IPS-11a (cell line): ENCODE measurements around the gene HMGB1.

ENCODE experiments used
- H3K4me3 ChIP-seq: one replicate; pipeline ENCODE4 v1.5.1; 2013; ENCODE audit warnings: low read depth, low read length, control low read depth

The HMGB1 gene

DNA sequence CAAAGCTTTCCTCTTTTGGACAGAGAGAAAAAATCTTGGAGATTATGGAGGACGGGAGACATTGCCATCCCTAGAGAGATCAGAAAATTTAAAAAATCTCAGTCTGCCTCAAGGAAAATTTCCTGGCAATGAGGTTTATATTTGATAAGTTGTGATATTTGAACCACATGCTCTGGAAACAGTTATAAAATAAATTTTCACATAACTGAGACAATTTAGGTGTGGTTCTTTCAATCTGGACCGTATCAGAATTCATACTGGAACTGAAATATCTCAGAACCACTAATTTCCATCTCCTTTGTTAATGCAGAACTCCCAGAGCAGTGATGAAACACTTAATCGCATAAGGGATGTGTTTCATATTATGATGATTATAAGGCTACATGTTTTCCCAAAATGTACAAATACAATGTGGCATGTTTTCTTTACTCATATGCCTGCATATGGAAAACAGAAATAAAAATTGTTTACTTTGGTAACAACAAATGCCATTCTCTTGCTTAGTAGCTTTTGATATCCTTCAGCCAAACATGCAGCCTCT lies 29.8 kb downstream of the HMGB1 start:
- H3K4me3 ChIP-seq: no peak overlapping the region

DNA sequence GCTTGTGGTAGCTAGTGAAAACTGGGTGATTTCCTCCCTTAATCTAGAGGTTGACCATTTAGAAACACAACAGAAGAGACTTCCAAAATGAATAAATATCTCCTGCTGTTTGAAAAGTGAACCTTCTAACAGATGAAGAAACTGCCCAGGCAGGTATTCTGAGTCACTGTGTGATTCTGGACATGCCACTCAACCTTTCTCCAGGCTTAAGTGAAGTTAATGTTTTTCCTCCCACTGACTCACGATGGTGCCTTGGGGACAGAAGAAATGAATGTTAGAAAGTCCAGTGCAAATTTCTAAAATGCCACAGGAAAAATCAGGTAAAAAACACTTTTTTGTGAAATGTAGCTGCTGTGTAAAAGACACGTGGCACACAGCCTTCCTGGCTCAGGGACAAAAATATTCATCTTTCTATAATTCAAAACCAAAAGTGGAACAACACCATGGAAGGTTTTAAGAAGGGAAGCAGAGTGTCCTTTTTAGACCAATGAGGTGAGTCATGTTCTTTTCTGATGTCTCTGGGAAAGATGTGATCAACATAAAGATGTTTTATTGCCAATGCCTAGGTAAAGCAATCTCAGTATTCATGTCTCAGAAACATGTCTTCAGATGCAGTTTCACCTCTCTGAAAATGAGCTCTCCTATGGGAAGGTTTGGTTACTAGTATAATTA lies 34.3 kb downstream of the HMGB1 start:
- H3K4me3 ChIP-seq: no peak overlapping the region

DNA sequence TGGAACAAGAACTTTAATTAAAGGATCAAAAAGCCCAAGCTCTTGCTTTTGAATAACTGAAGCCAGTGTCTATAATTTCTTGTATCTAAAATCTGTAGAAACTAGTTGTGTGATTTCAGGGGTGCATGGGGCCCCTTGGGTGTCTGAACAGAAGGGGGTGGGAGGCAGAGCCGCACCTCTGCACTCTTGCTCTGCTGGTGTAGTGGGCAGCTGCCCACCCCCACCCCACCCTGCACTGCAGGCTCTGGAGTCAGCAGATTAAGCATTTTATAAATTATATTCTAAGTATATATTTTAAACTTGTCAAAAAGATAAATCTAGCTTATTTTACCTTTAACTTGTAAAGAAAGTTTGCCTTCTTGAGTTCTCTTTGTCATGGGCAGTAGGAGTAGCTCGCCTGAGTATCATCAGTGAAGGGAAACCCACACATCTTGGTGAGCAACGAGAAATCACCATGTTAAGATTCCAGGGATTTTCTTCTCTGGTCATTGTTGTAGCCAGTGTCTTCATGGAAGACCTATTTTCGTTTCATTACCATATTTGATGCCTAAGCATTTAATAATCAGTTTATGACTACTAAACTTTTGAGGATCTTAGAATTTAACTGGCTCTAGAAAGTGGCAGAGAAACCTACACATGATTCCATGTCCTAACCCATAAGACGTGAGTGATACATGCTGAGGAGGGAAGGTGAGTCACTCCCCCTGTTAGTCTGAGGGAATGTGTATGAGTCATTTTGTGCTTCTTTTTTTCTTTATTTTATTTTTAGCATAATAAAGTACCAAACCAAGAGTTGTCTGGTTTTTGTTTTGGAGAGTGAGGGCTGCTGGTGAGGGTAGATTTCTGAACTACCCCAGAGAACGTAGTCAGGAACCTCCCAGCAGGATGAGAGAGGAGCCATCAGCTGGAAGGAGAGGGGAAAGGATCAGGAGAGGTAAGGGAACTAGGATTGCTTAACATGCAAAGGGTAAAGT lies 35.7 kb downstream of the HMGB1 start:
- H3K4me3 ChIP-seq: no peak overlapping the region

DNA sequence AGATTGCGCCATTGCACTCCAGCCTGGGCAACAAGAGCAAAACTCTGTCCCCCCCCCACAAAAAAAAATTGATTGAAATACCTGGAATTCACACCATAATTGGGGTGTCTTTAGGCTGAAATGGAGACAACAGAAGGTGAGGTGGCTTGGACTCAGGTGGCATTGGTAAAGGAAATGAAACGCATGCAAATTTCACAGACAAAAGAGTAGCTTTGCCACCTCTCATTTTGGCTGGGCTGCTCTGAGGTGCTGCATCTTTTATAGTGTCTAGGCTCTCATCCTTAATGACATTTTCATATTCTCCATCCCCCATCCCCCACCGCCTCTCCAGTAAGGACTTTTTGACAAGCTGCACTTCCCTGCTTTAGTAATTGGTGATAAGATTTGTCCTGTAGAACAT lies 36.5 kb downstream of the HMGB1 start:
- no peak overlapping the region for H3K4me3 ChIP-seq

DNA sequence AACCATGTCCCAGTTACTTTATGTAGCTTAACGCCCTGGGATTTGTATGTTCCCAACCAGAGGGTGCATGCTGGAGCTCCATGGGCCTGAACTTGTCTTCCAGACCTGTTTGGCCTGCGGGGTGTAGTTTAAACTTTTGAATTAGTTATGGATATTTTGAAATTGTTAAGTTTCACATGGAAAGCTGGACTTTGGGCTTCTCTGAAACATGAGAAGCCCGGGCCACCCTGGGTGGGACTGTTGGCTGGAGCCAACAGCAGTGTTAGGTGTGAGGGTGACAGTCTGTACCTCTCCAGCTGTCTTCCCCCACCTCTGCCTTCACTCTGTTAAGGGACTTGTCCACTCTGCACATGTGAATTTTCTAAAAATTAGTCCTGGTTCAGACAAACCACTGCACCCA lies 41.8 kb downstream of the HMGB1 start:
- no peak overlapping the region for H3K4me3 ChIP-seq

DNA sequence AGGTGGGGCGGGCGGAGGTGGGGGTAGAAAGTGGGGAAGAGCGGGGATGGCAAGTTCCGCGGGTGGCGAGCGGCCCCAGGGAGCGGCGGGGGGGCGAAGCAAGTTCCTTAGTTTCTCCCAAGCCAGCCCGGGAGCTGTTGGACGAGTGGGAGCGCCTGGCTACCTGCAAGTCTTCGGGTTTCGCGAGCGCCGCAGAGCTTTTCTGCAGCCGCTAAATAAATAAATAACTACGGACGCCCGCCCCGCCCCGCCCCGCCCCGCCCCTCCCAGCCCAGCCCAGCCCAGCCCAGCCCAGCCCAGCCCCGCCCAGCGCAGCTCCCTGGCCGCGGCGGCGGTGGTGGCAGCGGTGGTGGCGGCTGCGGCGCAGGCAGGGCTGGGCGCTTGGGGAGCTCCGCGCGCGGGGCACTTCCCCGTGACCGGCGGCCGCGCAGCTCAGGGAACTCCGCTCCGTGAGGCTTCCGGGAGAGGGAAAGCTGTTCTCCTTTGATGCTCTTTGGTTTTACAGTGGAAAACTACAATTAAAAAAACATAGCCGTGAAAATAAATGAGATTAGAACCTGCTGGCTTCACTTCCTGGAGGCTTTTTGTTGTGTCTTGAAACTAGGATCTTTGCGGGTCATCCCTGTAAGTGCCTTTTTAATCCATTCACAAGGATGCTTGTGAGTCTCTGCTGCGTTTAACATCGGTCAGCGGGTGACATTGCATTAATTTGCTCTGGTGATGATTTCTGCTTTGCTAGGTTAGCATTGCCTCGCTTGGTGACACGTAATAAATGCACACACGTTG lies 43.5 kb downstream of the HMGB1 start, which contains the start of gene UBE2L5:
TSS of gene UBE2L5 (plus strand) at position 440 of the 786 bp plus-strand sequence. CDS start 5,498 bp downstream, outside the sequence.
- peak within 1 kb of the TSS; percentile 72 for H3K4me3 ChIP-seq

DNA sequence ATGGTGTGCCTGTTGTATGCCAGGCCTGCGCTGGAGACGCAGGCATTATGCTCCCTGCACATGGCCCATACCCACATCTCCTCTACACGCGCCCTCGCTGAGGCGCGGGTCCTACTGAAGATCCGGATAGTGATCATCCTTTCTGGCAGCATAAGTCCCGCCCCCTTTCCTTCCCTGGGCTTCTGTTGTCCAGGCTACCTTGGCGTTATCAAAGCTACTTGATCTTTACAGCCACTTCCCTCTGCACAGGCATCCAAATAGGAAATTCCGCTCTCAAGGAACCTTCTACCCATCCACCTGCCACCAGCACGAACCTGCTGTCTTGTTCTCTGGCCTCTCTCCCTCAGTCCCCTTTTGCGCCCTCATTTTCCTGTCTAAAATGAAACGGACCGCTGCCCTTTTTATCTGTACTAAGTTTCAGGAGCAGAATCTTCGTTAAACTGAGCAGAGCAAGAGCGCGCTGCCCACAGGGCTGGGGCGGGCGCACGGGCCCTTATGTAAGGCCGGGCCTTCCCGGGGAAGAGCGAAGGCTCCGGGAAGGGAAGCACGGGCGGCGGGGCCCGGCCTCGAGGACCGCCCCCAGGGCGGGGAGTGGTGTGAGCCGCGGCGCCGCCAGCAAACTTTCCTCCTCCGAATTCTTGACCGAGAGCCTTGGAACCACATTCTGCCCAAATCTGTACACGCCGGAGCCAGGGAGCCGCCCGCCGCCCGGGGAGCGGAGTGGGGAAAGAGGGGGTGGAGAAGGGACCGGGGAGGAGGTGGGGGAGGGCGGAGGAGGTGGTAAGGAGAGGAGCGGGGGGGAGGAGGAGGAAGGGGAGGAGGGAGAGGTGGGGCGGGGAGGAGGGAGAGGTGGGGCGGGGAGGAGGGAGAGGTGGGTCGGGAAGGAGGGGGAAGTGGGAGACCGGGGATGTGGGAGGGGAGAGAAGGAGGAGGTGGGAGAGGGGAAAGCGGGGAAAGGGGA lies 44.4 kb downstream of the HMGB1 start:
- H3K4me3 ChIP-seq: peak overlapping the region; percentile 53

DNA sequence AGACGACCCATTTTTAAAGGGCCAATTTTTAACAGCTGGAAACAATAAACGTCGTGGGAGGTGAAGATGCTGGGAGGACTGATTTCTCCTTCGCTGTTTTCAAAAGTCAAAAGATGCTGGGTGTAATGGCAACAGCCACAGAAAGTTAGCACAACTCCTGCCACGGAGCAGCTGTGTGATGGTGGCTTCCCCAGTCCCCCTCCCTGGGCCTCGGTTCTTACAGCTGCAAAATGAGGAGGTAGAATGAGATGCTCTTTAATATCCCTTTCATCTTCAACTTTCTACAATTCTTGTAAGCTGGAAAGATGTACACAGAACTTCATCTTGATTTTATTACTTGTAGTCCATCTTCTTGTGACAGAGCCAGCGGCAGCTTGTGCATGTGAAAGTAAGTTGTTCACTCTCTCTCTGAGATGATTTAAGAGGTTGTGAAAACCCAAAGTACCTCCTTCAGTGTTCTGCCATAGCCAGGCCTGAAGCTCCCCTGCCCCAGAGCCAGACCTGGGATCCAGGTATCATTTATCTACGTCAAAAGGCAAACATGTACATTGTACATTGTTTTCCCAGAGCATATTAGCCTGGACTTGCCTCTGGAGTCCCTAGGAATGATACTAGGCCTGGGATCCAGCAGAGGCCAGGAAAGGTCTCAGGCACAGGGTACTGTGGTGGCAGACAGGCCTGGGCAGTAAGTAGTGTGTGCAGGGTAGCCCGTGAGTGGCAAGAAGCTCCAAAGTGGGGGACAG lies 46.8 kb downstream of the HMGB1 start:
- H3K4me3 ChIP-seq: no peak overlapping the region

DNA sequence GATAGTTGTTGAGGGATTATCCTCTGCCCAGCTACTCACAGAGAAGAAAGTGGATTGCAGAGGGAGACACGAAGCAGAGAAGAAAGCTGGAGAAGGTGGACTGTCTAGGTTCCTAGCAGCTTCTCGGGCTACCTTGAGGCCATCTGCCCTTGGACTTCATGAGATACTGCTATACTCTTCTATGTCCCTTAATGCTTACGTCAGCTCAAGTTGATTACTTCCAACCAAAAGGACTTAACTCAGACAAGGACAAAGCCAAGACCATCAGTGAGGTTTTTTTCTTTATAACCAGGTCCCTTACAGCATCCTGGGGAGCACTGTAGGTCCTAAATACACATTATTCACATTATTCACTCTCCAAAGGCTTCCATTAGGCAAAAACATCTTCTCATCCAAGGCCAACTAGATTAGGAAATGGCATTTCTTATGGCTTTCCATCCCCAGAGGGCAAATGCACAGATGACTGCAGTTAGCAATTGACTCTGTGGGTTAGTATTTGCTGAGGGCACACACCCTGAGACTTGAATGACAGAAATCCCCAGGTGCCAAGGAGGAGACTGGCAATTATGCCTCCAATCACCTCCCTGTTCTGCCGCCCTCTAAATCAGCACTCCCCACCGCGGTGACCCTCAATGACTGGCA lies 47.5 kb downstream of the HMGB1 start:
- no peak overlapping the region for H3K4me3 ChIP-seq

DNA sequence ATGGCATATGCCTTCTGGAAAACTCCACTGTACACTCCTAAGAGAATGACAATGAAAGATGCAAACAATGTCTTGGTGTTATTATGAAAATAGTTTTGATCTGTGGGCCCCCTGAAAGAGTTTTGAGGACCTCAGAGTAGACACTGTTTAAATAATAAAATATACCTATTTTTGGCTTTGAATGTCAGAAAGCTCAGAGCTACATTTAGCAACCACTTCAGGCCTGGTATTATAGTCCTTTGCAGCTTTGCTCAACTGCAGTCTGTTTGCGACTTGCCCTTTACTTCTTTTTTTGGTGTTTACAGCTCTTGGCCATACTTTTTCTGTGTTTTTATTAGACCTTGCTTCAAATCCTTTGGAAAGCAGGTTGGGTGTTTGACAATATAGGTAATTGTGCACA lies 49.3 kb downstream of the HMGB1 start:
- no peak overlapping the region for H3K4me3 ChIP-seq

DNA sequence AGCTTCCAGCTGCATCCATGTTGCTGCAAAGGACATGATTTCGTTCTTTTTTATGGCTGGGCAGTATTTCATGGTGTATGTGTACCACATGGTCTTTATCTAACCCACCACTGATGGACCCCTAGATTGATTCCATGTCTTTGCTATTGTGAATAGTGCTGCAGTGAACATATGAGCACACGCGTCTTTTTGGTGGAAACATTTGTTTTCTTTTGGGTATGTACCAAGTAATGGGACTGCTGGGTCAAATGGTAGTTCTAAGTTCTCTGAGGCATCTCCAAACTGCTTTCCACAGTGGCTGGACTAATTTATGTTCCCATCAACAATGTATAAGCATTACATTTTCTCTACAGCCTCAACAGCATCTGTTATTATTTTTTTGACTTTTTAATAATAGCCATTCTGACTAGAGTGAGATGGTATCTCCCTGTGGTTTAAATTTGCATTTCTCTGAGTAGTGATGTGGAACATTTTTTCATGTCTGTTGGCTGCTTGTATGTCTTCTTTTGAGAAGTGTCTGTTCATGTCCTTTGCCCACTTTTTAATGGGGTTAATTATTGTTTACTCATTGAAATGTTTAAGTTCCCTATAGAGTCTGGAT lies 50.2 kb downstream of the HMGB1 start:
- no peak overlapping the region for H3K4me3 ChIP-seq

DNA sequence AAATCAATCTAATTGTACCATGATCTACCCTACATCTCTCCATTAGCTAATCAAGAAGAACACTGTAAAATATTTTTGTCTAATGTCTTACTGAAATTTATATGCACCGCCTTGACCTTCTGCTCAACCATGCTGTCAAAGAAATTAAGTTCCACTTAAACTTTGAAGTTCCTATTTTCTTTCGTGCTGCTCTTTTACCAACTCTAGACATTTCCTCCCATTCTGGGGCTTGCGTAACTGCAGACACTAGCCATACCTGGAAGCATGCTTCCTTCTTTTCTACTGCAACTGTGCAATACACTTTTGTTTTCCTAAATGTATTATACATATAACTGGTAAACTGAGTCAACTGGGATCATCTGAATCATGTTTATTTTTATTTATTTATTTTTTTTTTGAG lies 51.9 kb downstream of the HMGB1 start:
- H3K4me3 ChIP-seq: no peak overlapping the region

DNA sequence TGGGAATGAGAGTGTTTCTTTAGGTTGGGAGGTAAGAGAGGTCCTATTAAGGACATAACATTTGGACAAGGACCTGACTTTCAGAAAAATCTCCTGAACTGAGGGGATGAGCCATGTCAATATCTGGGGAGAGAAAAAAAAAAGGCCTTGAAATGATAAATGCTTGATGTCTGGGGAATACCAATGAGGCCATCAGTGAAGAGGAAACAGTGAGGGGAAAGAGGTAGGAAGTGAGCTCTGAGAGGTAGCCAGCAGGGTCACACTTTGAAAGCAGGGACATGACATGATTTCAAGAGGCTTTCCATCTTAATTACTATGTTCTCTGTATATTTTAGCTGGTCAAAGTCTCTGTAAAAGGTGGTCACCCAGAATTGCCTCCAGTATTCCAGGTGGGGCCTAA lies 53.4 kb downstream of the HMGB1 start:
- H3K4me3 ChIP-seq: no peak overlapping the region

DNA sequence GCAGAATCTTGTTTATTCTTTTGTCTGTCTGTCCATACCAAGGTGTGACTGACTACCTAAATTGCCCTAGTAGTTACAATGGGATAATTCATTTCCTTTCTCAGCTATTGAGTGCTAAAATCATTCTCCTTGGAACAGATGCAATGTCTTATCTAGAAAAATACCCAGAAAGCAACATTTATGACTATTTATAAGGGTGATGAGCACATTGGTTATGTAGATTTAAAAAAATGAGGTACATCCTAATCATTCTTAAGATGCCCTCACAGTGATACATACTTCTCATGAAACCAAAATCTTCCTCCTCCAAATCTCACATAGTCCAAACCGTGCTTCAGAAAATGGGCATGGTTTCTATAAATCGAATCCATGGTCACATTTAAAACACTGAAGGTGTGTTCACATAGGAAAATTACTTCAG lies 55.0 kb downstream of the HMGB1 start:
- no peak overlapping the region for H3K4me3 ChIP-seq

DNA sequence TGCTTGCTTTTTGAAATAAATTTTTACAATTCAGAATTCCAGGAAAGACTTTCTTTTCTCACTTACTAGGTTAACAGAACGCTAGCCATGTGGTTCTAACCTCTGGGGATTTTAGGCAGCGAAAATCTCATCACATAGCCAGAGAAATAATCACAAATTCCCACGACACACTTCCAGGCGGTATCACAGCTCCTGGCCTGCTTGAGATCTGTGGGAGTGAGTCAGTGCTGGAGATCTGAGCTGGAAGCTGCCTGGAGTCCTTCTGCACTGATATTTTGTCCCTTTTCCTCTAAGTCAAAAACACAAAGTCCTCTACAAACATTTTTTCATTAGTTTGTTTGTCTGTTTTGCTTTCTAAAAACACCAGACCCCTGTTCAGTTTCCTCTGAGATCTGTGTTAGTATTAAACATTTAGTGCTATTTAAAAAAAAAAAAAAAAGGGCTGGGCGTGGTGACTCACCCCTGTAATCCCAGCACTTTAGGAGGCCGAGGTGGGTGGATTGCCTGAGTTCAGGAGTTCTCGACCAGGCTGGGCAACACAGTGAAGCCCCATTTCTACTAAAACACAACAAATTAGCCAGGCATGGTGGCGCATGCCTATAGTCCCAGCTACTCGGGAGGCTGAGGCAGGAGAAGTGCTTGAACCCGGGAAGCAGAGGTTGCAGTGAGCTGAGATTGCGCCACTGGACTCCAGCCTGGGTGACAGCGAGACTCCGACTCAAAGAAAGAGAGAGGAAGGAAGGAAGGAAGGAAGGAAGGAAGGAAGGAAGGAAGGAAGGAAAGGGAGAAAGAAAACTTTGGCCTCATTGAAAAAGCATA lies 55.6 kb downstream of the HMGB1 start:
- H3K4me3 ChIP-seq: no peak overlapping the region

DNA sequence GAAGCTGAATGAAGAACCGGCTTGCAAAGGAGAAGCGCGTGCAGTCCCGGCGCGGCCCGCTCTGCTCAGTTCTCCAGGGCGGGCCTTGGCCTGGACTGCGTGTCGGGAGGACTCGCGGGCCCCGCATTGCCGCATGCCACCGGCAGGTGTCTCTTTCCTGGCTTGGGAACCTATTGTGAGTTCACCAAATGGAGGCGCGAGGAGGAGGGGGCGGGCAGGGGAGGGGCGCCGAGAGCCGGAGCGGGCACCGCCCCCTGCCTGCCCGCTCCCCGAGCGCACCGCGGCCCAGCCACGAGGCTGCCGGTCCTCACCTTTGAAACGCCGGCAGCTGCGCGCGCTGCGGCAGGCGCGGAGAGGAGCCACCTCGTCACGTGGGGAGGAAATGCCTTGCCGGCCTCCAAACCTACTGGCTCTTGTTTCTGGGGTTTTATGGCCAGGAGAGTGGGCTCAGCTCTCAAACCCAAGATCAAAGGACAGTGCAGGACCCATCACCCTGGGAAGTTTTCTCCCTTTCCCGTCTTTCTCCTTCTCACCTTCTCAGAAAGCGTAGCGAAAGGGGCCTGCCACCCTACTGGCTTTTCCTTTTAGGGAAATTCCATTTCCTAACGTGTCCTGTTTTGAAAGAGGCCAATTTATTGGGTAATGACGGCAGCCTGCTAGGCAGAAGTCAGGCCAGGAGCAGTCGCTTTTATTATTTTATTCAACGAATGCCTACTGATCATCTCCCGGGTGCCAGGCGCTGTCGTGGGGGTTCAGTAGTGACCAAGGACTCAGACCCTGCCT lies 57.2 kb downstream of the HMGB1 start:
- no peak overlapping the region for H3K4me3 ChIP-seq
